CD14-positive monocyte (primary cell): ENCODE measurements around the gene CXorf49. TPM values are rescaled to one million over a fixed set of nuclear protein-coding genes. Genes with fewer than 3 reads are reported as not detected.
"Not testable (repeated sequence)": the region's sequence is repeated elsewhere in the genome, so short reads cannot be mapped to it uniquely, and the experiment has no call there.

Source experiments
- DNase-seq, 3 donors: peaks; one replicate each; pipeline ENCODE4 v3.0.0-alpha.2; 2011 to 2022
- H2AFZ ChIP-seq: 2 replicates; pipeline ENCODE4 v1.6.0; 2012; ENCODE audit warnings: mild to moderate bottlenecking, low read depth, low read length, inconsistent platforms; ENCODE audit not compliant: insufficient read depth, poor library complexity, severe bottlenecking
- H3K27ac ChIP-seq, 2 donors: 1 replicate in 1 of 2; 2 replicates in 1 of 2; pipeline ENCODE4 v1.5.1; 2012 to 2013; ENCODE audit warnings: low read length in 2 of 2, control low read depth in 1 of 2, inconsistent platforms in 1 of 2, low read depth in 1 of 2, mild to moderate bottlenecking in 1 of 2
- H3K27me3 ChIP-seq, 2 donors: one replicate each; pipeline versions ENCODE4 v1.6.0 to v1.6.1; 2011 to 2013; ENCODE audit warnings: low read length in 2 of 2; ENCODE audit not compliant: control insufficient read depth in 2 of 2, insufficient read depth in 2 of 2
- H3K36me3 ChIP-seq, 2 donors: replicated peaks in 1 of 2; 1 replicate in 1 of 2; 2 replicates in 1 of 2; pipeline versions ENCODE4 v1.5.1 to v1.6.1; 2012 to 2013; ENCODE audit warnings: low read length in 2 of 2, control low read depth in 1 of 2, inconsistent platforms in 1 of 2, mild to moderate bottlenecking in 1 of 2; ENCODE audit not compliant: insufficient read depth in 2 of 2, control insufficient read depth in 1 of 2
- H3K4me1 ChIP-seq, 2 donors: 1 replicate in 1 of 2; 2 replicates in 1 of 2; pipeline versions ENCODE4 v1.5.1 to v1.6.1; 2012 to 2013; ENCODE audit warnings: low read length in 2 of 2, control low read depth in 1 of 2, inconsistent platforms in 1 of 2, mild to moderate bottlenecking in 1 of 2, moderate library complexity in 1 of 2; ENCODE audit not compliant: insufficient read depth in 2 of 2, control insufficient read depth in 1 of 2
- H3K4me2 ChIP-seq: replicated peaks from 2 replicates; pipeline ENCODE3; 2012; ENCODE audit warnings: low read length, moderate library complexity, mild to moderate bottlenecking; ENCODE audit not compliant: poor library complexity, severe bottlenecking; ENCODE audit errors: extremely low read depth
- H3K4me3 ChIP-seq, 3 experiments: fragments of 200-600 bp in 1 of 3; sonication (generic) in 1 of 3; replicated peaks in 1 of 3; 1 replicate in 2 of 3; 2 replicates in 1 of 3; pipeline ENCODE4 v1.5.1; 2011 to 2013; ENCODE audit warnings: low read length in 3 of 3, mild to moderate bottlenecking in 3 of 3, control low read depth in 2 of 3, low read depth in 2 of 3, inconsistent platforms in 1 of 3, moderate library complexity in 1 of 3
- H3K79me2 ChIP-seq: 2 replicates; pipeline ENCODE4 v1.6.0; 2012; ENCODE audit warnings: mild to moderate bottlenecking, control low read depth, inconsistent platforms, low read length, moderate library complexity; ENCODE audit not compliant: insufficient read depth
- H3K9ac ChIP-seq: 2 replicates; pipeline ENCODE4 v1.6.0; 2017; ENCODE audit warnings: low read length, mild to moderate bottlenecking; ENCODE audit not compliant: insufficient read depth, poor library complexity, severe bottlenecking
- H3K9me3 ChIP-seq, 2 donors: replicated peaks in 1 of 2; 1 replicate in 1 of 2; 2 replicates in 1 of 2; pipeline versions ENCODE4 v1.5.1 to v1.6.1; 2012 to 2013; ENCODE audit warnings: low read length in 2 of 2, control low read depth in 1 of 2; ENCODE audit not compliant: control insufficient read depth in 1 of 2, insufficient read depth in 1 of 2
- H4K20me1 ChIP-seq: 2 replicates; pipeline ENCODE4 v1.6.0; 2012; ENCODE audit warnings: mild to moderate bottlenecking, low read length, control low read depth, moderate library complexity; ENCODE audit not compliant: insufficient read depth
- H3K27ac Mint-ChIP-seq, 7 donors: one replicate each; pipeline ENCODE4 v1.8.0; 2020; ENCODE audit warnings: mild to moderate bottlenecking in 7 of 7, mixed read lengths in 7 of 7, moderate library complexity in 6 of 7, inconsistent platforms in 2 of 7
- H3K27me3 Mint-ChIP-seq, 3 donors: one replicate each; pipeline ENCODE4 v1.8.0; 2021 to 2022; ENCODE audit warnings: low read depth in 3 of 3, mild to moderate bottlenecking in 3 of 3, mixed read lengths in 3 of 3, moderate library complexity in 3 of 3, inconsistent platforms in 1 of 3
- H3K36me3 Mint-ChIP-seq, 2 donors: one replicate each; pipeline ENCODE4 v1.8.0; 2020; ENCODE audit warnings: mixed read lengths in 2 of 2, inconsistent platforms in 1 of 2, mild to moderate bottlenecking in 1 of 2
- H3K4me1 Mint-ChIP-seq: one replicate; pipeline ENCODE4 v1.8.0; 2020; ENCODE audit warnings: mild to moderate bottlenecking, mixed read lengths
- H3K4me3 Mint-ChIP-seq, 2 donors: one replicate each; pipeline ENCODE4 v1.8.0; 2020; ENCODE audit warnings: mild to moderate bottlenecking in 2 of 2, mixed read lengths in 2 of 2, moderate library complexity in 1 of 2
- H3K9me3 Mint-ChIP-seq, 7 donors: one replicate each; pipeline ENCODE4 v1.8.0; 2020 to 2022; ENCODE audit warnings: mixed read lengths in 7 of 7, mild to moderate bottlenecking in 6 of 7, moderate library complexity in 6 of 7, inconsistent platforms in 2 of 7
- WGBS: methylation state at CpG from one replicate; pipeline ENCODE4 v1.1.5; 2013; ENCODE audit warnings: missing lambda C conversion rate; ENCODE audit not compliant: insufficient coverage; 5-methylcytosine and 5-hydroxymethylcytosine counted together
- intact Hi-C, 2 donors: fragments of 100-400 bp; cut with micrococcal nuclease; formaldehyde crosslinking; loops; one replicate each; pipeline versions ENCODE4 v1.15.0 to v1.15.1; 2023
- polyA plus RNA-seq, 3 donors: library from polyadenylated mRNA; depleted of rRNA in 1 of 3; unstranded in 2 of 3; stranded (reverse) in 1 of 3; fragments of 300-500 nt in 2 of 3; fragments of >200 nt in 1 of 3; fragmentation: Illumina TruSeq in 2 of 3; gene quantifications; 1 replicate in 2 of 3; 2 replicates in 1 of 3; pipeline ENCODE4 v1.2.3, GENCODE V29; 2012 to 2021
- TF ChIP-seq, protein P1 (sequence below): fragments of 200-600 bp; IDR thresholded peaks from one replicate; pipeline ENCODE4 v1.8.0; 2022; ENCODE audit warnings: antibody characterized with exemption, mild to moderate bottlenecking

CXorf49 gene
- polyA plus RNA-seq, 3 donors, result not detected

DNA sequence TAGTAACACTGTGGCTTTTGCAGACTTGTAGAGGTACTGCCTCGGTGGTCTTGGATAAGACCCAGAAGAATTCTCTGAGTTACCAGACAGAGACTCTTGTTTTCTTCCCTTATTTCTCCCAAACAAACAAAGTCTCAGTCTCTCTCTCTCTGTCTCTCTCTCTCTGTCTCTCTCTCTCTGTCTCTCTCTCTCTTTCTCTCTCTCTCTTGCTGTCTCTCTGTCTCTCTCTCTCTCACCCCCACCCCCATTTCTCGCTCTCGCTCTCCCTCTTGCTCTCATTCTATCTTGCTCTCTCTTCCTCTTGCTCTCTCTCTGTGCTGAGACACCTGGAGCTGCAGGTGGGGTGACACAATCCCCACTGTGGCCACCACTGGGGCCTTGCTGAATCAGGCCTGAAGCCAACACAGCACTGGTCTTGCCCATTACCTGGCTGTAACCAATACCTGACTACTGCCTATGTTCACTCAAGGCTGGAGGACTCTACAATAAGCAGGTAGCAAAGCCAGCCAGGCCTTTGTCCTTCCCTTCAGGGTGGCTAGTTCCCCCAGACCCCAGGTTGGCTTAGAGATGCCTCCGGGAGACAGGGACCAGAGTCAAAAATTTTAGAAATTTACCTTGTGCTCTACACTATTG is 38.4 kb downstream of the CXorf49 start:
- H3K36me3 Mint-ChIP-seq, result no peaks in the 10 kb centered on the region
- intact Hi-C loops, result no loop called here
- no peaks in the 10 kb centered on the region for H3K4me1 ChIP-seq
- peaks cover 1 to 11% (median 1%) of the 10 kb centered on the region in 3 donors for H3K27me3 Mint-ChIP-seq
- H3K9me3 ChIP-seq, result no peaks in the 10 kb centered on the region
- no peak for DNase-seq
- no peaks in the 10 kb centered on the region for H3K36me3 ChIP-seq
- H3K27me3 ChIP-seq, result no peaks in the 10 kb centered on the region
- WGBS, result 100% methylated on average over 1 of the region's 4 CpGs
- no peak overlapping the region for H3K27ac ChIP-seq
- H3K27ac Mint-ChIP-seq, result no peak overlapping the region
- TF ChIP-seq, protein P1, sequence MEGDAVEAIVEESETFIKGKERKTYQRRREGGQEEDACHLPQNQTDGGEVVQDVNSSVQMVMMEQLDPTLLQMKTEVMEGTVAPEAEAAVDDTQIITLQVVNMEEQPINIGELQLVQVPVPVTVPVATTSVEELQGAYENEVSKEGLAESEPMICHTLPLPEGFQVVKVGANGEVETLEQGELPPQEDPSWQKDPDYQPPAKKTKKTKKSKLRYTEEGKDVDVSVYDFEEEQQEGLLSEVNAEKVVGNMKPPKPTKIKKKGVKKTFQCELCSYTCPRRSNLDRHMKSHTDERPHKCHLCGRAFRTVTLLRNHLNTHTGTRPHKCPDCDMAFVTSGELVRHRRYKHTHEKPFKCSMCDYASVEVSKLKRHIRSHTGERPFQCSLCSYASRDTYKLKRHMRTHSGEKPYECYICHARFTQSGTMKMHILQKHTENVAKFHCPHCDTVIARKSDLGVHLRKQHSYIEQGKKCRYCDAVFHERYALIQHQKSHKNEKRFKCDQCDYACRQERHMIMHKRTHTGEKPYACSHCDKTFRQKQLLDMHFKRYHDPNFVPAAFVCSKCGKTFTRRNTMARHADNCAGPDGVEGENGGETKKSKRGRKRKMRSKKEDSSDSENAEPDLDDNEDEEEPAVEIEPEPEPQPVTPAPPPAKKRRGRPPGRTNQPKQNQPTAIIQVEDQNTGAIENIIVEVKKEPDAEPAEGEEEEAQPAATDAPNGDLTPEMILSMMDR, result no peak
- H3K79me2 ChIP-seq, result no peaks in the 10 kb centered on the region
- H3K4me3 Mint-ChIP-seq, result no peak overlapping the region
- peaks cover 0 to 13% (median 2%) of the 10 kb centered on the region in 7 donors for H3K9me3 Mint-ChIP-seq
- H4K20me1 ChIP-seq, result no peaks in the 10 kb centered on the region
- H3K4me3 ChIP-seq, result no peak overlapping the region
- H3K4me1 Mint-ChIP-seq, result no peaks in the 10 kb centered on the region
- no peak overlapping the region for H3K9ac ChIP-seq
- no peak overlapping the region for H3K4me2 ChIP-seq
- H2AFZ ChIP-seq, result no peak overlapping the region

DNA sequence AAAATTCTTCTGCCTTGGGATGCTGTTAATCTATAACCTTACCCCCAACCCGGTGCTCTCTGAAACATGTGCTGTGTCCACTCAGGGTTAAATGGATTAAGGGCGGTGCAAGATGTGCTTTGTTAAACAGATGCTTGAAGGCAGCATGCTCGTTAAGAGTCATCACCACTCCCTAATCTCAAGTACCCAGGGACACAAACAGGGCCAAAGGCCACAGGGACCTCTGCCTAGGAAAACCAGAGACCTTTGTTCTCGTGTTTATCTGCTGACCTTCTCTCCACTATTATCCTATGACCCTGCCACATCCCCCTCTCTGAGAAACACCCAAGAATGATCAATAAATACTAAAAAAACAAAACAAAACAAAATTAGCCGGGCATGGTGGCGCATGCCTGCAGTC is 40.9 kb downstream of the CXorf49 start:
- H3K36me3 Mint-ChIP-seq, H3K36me3 ChIP-seq, H3K4me2 ChIP-seq, H3K4me3 ChIP-seq, H3K9me3 ChIP-seq, H3K4me1 ChIP-seq, H3K27ac ChIP-seq, H3K27ac Mint-ChIP-seq, H2AFZ ChIP-seq, H3K27me3 ChIP-seq, intact Hi-C loops, H4K20me1 ChIP-seq, H3K9ac ChIP-seq, H3K4me3 Mint-ChIP-seq, H3K79me2 ChIP-seq, DNase-seq, H3K4me1 Mint-ChIP-seq: not testable (repeated sequence)
- H3K27me3 Mint-ChIP-seq, result peaks cover 1 to 15% (median 1%) of the 10 kb centered on the region in 3 donors
- peaks cover 0 to 13% (median 2%) of the 10 kb centered on the region in 7 donors for H3K9me3 Mint-ChIP-seq
- 100% methylated on average over 2 of the region's 6 CpGs for WGBS

DNA sequence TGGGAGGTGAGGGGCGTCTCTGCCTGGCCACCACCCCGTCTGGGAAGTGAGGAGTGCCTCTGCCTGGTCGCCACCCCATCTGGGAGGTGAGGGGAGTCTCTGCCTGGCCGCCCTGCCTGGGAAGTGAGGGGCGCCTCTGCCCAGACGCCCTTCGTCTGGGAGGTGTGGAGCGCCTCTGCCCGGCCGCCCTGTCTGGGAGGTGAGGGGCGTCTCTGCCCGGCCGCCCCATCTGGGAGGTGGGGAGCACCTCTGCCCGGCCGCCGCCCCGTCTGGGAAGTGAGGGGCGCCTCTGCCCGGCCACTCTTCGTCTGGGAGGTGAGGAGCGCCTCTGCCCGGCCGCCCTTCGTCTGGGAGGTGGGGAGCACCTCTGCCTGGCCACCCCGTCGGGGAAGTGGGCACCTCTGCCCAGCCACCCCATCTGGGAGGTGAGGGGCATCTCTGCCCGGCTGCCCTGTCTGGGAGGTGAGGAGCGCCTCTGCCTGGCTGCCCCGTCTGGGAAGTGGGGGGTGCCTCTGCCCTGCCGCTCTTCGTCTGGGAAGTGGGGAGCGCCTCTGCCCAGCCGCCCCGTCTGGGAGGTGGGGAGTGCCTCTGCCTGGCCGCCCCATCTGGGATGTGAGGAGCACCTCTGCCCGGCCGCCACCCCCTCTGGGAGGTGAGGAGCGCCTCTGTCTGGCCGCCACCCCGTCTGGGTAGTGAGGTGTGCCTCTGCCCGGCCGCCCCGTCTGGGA is 41.9 kb downstream of the CXorf49 start:
- WGBS, result 80% methylated on average over 11 of the region's 43 CpGs
- H3K9me3 ChIP-seq, H3K79me2 ChIP-seq, H4K20me1 ChIP-seq, H3K4me3 Mint-ChIP-seq, H3K27ac ChIP-seq, H3K4me1 ChIP-seq, H3K4me2 ChIP-seq, H3K4me3 ChIP-seq, H2AFZ ChIP-seq, H3K36me3 ChIP-seq, H3K4me1 Mint-ChIP-seq, H3K27ac Mint-ChIP-seq, H3K36me3 Mint-ChIP-seq, H3K9ac ChIP-seq, H3K27me3 ChIP-seq, intact Hi-C loops, DNase-seq: not testable (repeated sequence)
- Mint-ChIP-seq H3K27me3 (peaks cover 6 to 20% (median 8%) of the 10 kb centered on the region in 3 donors), H3K9me3 (peaks cover 0 to 13% (median 2%) of the 10 kb centered on the region in 7 donors)

- H3K4me1 ChIP-seq, intact Hi-C loops, H3K9me3 ChIP-seq, H3K4me2 ChIP-seq, H3K9ac ChIP-seq, H3K27me3 ChIP-seq, H3K4me1 Mint-ChIP-seq, H3K27ac Mint-ChIP-seq, H3K36me3 Mint-ChIP-seq, H3K4me3 ChIP-seq, H4K20me1 ChIP-seq, H3K27ac ChIP-seq, DNase-seq, H2AFZ ChIP-seq, H3K79me2 ChIP-seq, H3K4me3 Mint-ChIP-seq, H3K36me3 ChIP-seq: not testable (repeated sequence)
- H3K27me3 Mint-ChIP-seq, result peaks cover 6 to 25% (median 11%) of the 10 kb centered on the region in 3 donors
- peaks cover 0 to 13% (median 2%) of the 10 kb centered on the region in 7 donors for H3K9me3 Mint-ChIP-seq
- 98% methylated on average over 12 of the region's 23 CpGs for WGBS
Measured at GRCh38 chrX:71675636-71676035, 42.4 kb downstream of the CXorf49 start.
